Fibroblast of lung (primary cell): ENCODE results near the gene GPR62.

Source experiments
- CTCF ChIP-seq, 2 donors: IDR thresholded peaks in 1 of 2; conservative IDR thresholded peaks in 1 of 2; 1 replicate in 1 of 2; 2 replicates in 1 of 2; pipeline ENCODE4 v1.5.1; 2011 to 2012; ENCODE audit warnings: low read length in 2 of 2, control low read depth in 1 of 2, inconsistent platforms in 1 of 2, low read depth in 1 of 2, mild to moderate bottlenecking in 1 of 2
- EZH2 ChIP-seq: IDR thresholded peaks from 2 replicates; pipeline ENCODE4 v1.5.1; 2012; ENCODE audit warnings: low read length, control low read depth, mild to moderate bottlenecking; ENCODE audit errors: missing control alignments

GRCh38 chr3:51938780-51939425 lies 16.3 kb upstream of the GPR62 start:
- TF ChIP-seq CTCF (conservative IDR thresholded peaks at IDR 0.05 in 1 of 2, IDR thresholded peaks at IDR 0.05 in 1 of 2; ENCODE audit: low read depth in 1 of 2, low read length in 2 of 2) = no peak
- no peak for TF ChIP-seq EZH2
